BJ (cell line): ENCODE measurements around the gene GPR108. TPM values are rescaled to one million over a fixed set of nuclear protein-coding genes. Genes with fewer than 3 reads are reported as not detected.
"Not testable (repeated sequence)": the region's sequence is repeated elsewhere in the genome, so short reads cannot be mapped to it uniquely, and the experiment has no call there.

Experiments
- CTCF ChIA-PET: fragments of 350-600 bp; formaldehyde crosslinking; extraction: SDS; loops from one replicate; lab custom pipeline; 2021; ENCODE audit warnings: antibody characterized with exemption, inconsistent platforms; lab: Yijun Ruan, JAX
- POLR2A ChIA-PET: fragments of 300-600 bp; sonication (Branson Sonifier 250); formaldehyde crosslinking; extraction: SDS; loops from one replicate; lab custom pipeline; 2021; ENCODE audit warnings: antibody characterized with exemption; lab: Charles Lee
- DNase-seq: peaks from one replicate; pipeline ENCODE4 v3.0.0-alpha.2; 2011; ENCODE audit warnings: low read depth
- H3K27me3 ChIP-seq: 2 replicates; pipeline ENCODE4 v1.6.0; 2011; ENCODE audit warnings: low read length; ENCODE audit not compliant: control insufficient read depth, insufficient read depth
- H3K36me3 ChIP-seq: 2 replicates; pipeline ENCODE4 v1.5.1; 2011; ENCODE audit warnings: low read length; ENCODE audit not compliant: control insufficient read depth, insufficient read depth
- H3K4me3 ChIP-seq: 2 replicates; pipeline ENCODE4 v1.5.1; 2011; ENCODE audit warnings: low read depth, mild to moderate bottlenecking, control low read depth, low read length
- CTCF ChIP-seq: IDR thresholded peaks from 2 replicates; pipeline ENCODE4 v1.5.1; 2011; ENCODE audit warnings: low read depth, mild to moderate bottlenecking, control low read depth, inconsistent platforms, low read length, moderate library complexity; ENCODE audit not compliant: insufficient read depth
- polyA plus RNA-seq: library from polyadenylated mRNA; depleted of rRNA; stranded (reverse); fragments of >200 nt; gene quantifications from 2 replicates; pipeline ENCODE4 v1.2.3, GENCODE V29; 2011

The GPR108 gene
- polyA plus RNA-seq, 1 experiment = 71.4 TPM

- no peaks in the 10 kb centered on the region for H3K36me3 ChIP-seq
- ChIA-PET CTCF (interaction anchor here (0.7 kb wide), 1 partner anchor 532 kb away, joined by 3 read pairs; no protein-coding TSS in a partner anchor), POLR2A (no interaction called here)
- TF ChIP-seq CTCF = no peak
- DNase-seq = no peak
- H3K4me3 ChIP-seq = no peak overlapping the region
- H3K27me3 ChIP-seq = no peaks in the 10 kb centered on the region
These were observed 37.7 kb upstream of the GPR108 start for GRCh38 chr19:6774821-6775707.

GRCh38 chr19:6773323-6773931 is 36.0 kb upstream of the GPR108 start:
- Histone ChIP-seq H3K27me3 (no peaks in the 10 kb centered on the region), H3K4me3 (no peak overlapping the region), H3K36me3 (no peaks in the 10 kb centered on the region)
- no peak for TF ChIP-seq CTCF
- CTCF ChIA-PET = no interaction called here
- POLR2A ChIA-PET = no interaction called here
- DNase-seq = no peak

DNA sequence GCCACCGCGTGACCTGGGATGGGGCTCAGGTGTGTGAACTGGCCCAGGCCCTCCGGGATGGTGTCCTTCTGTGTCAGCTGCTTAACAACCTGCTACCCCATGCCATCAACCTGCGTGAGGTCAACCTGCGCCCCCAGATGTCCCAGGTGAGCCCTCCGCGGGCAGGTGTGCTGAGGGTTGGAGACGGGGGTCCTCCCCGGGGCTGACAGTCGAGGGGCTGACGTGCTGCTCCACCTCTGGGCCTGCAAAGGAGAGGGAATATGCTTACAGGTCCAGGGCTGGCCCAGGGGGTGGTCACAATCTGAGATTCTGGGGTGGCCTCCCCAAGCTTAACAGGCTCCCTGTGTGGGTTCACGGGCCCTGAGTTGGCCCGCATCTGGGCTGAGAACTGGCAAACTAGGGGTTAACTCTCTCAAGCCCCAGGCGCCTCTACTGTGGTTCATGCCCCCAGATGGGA is 35.5 kb upstream of the GPR108 start:
- H3K27me3 ChIP-seq = no peaks in the 10 kb centered on the region
- TF ChIP-seq CTCF = no peak
- no peaks in the 10 kb centered on the region for H3K36me3 ChIP-seq
- DNase-seq = no peak
- ChIA-PET POLR2A (no interaction called here), CTCF (interaction anchor here (0.7 kb wide), 1 partner anchor 141 kb away, joined by 3 read pairs; no protein-coding TSS in a partner anchor)
- H3K4me3 ChIP-seq = no peak overlapping the region

DNA sequence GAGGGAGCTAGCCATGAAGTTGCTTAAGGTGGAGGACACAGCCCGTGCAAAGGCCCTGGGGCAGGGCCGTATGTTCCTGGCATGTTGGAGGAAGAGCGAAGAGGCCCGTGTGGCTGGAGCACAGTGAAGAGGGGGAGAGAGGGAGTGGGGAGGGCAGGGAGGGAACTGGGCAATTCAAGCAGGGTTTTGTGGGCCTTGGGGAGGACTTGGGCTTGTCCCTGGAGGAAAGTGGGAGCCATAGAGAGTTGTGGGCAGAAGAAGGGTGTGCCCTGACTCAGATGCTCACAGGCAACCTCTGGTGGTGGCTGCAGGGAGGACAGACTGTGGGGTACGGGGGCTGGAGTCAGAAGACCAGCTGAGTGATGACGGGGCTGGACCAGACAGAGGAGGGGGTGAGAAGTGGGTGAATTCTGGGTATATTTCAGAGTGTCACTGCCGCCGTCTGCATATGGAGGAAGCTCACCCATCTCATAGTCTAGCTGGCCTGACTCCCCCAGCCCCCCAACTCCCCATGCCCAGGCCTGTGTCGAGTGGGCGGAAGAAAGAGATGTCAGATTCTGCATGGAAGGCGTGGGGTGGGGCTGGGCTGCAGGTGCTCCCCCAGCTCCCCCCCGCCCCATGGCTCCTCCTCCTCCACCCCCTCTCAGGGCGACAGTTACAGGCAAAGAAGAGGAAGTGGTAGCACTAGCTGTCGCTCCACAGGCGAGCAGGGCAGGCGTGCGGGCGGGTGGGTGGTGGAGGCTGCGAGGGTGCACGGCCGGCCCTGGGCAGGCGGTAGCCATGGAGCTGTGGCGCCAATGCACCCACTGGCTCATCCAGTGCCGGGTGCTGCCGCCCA is 34.9 kb upstream of the GPR108 start, which contains the start of gene VAV1:
TSS of gene VAV1 (plus strand) at position 681 of the 838 bp plus-strand sequence. CDS start at position 781, 100 bp downstream.
- TF ChIP-seq CTCF = no peak
- H3K36me3 ChIP-seq = no peaks in the 10 kb centered on the region
- POLR2A ChIA-PET = no interaction called here
- CTCF ChIA-PET = interaction anchor here (0.7 kb wide), 1 partner anchor 141 kb away, joined by 3 read pairs; no protein-coding TSS in a partner anchor
- DNase-seq = no peak
- H3K4me3 ChIP-seq = no peak within 1 kb of the TSS
- H3K27me3 ChIP-seq = no peaks in the 10 kb centered on the region

GRCh38 chr19:6771648-6772027 is 34.3 kb upstream of the GPR108 start:
- H3K36me3 ChIP-seq, H3K4me3 ChIP-seq, H3K27me3 ChIP-seq, DNase-seq, POLR2A ChIA-PET, CTCF ChIA-PET: not testable (repeated sequence)
